Smooth muscle cell (in vitro differentiated cells): ENCODE data around the gene SMARCD1. TPM values are rescaled to one million over a fixed set of nuclear protein-coding genes. Genes with fewer than 3 reads are reported as not detected.

ENCODE experiments used
- DNase-seq: peaks from one replicate; lab custom pipeline; 2025; ENCODE audit not compliant: unreplicated experiment; lab: John Stamatoyannopoulos, UW
- H2AFZ ChIP-seq: fragments of 200-600 bp; sonication (generic); 2 replicates; pipeline ENCODE4 v1.6.0; 2016; ENCODE audit warnings: antibody characterized with exemption, low read depth, mild to moderate bottlenecking
- H3F3A ChIP-seq: fragments of 200-600 bp; sonication (generic); 2 replicates; pipeline ENCODE4 v1.6.0; 2017; ENCODE audit warnings: antibody characterized with exemption, low read depth
- H3K27ac ChIP-seq: fragments of 200-600 bp; sonication (generic); 2 replicates; pipeline ENCODE4 v1.5.1; 2016; ENCODE audit warnings: low read depth, mild to moderate bottlenecking
- H3K27me3 ChIP-seq: fragments of 200-600 bp; sonication (generic); 2 replicates; pipeline ENCODE4 v1.6.1; 2016; ENCODE audit warnings: low read depth, mild to moderate bottlenecking
- H3K36me3 ChIP-seq: fragments of 200-600 bp; sonication (generic); 2 replicates; pipeline ENCODE4 v1.5.1; 2016; ENCODE audit warnings: low read depth
- H3K4me1 ChIP-seq: fragments of 200-600 bp; sonication (generic); 2 replicates; pipeline ENCODE4 v1.5.1; 2016; ENCODE audit warnings: low read depth
- H3K4me2 ChIP-seq: fragments of 200-600 bp; sonication (generic); 2 replicates; pipeline ENCODE4 v1.6.0; 2016; ENCODE audit warnings: mild to moderate bottlenecking
- H3K4me3 ChIP-seq: fragments of 200-600 bp; sonication (generic); 2 replicates; pipeline ENCODE4 v1.5.1; 2016; ENCODE audit warnings: mild to moderate bottlenecking
- H3K79me2 ChIP-seq: fragments of 200-600 bp; sonication (generic); 2 replicates; pipeline ENCODE4 v1.6.0; 2016; ENCODE audit warnings: low read depth, mild to moderate bottlenecking
- H3K9ac ChIP-seq: fragments of 200-600 bp; sonication (generic); 2 replicates; pipeline ENCODE4 v1.6.0; 2016; ENCODE audit warnings: low read depth
- H3K9me3 ChIP-seq: fragments of 200-600 bp; sonication (generic); replicated peaks from 2 replicates; pipeline ENCODE4 v1.5.1; 2016; ENCODE audit warnings: low read depth
- H4K20me1 ChIP-seq: fragments of 200-600 bp; sonication (generic); 2 replicates; pipeline ENCODE4 v1.6.0; 2016; ENCODE audit warnings: low read depth
- CTCF ChIP-seq: fragments of 200-600 bp; sonication (generic); IDR thresholded peaks from 2 replicates; pipeline ENCODE4 v1.5.1; 2017; ENCODE audit warnings: borderline replicate concordance, mild to moderate bottlenecking, antibody characterized with exemption; ENCODE audit not compliant: insufficient read depth, poor library complexity, severe bottlenecking
- WGBS: methylation state at CpG from one replicate; pipeline ENCODE4 v1.1.7; 2016; ENCODE audit warnings: low lambda C conversion rate; 5-methylcytosine and 5-hydroxymethylcytosine counted together
- polyA plus RNA-seq: library from polyadenylated mRNA; unstranded; fragments of >200 nt; fragmentation: Nextera tagmentation; extraction: Ambion mirVana; gene quantifications from 2 replicates; pipeline ENCODE4 v1.2.1, GENCODE V29; 2016
- total RNA-seq: library from RNA; depleted of rRNA; stranded (reverse); fragments of >200 nt; gene quantifications from 2 replicates; pipeline ENCODE4 v1.2.3, GENCODE V29; 2014

SMARCD1 gene
- total and polyA plus RNA-seq, 2 experiments from 2014 or later: 24.1 to 39.6 TPM

DNA sequence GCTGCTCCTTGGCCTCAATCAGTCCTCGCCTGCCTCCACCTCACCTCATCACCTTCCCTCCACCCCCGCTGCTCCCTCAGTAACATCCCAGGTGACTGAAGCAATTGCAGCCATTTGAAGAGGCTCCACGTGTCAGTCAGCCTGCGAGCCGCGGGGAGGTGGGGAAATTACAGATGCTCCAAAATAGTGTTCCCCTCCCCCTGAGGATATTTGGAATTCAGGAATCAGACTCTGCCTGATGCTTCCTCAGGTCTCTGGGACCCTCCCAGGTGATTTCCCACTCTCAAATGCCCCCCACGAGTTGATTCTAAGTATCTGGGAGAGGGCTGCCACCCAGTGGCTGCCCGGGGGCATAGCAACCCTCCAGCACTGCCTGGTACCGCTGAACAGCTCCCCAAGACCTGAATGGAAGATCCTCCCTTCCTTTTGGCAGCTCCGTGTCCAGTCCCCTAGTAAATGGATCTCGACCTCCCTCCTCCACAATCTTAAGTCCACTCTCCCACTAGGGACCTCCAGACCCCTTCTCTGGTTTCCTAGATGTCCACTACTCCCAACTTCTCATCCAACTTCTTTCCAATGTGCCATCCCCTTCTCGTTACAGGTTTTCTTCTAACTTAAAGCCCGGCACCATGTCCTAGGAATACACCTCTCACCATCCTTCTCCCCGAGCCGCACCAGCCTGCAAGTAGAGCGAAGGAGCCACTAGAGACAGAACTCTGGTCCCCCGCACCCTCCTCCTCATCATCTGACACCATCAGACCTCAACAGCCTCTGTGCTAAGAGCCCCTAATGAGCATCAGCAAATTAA lies 29.1 kb upstream of the SMARCD1 start:
- 13% methylated on average over 17 of the region's 17 CpGs for WGBS
- no peaks in the 10 kb centered on the region for H3K9me3 ChIP-seq
- peak; percentile 97 for TF ChIP-seq CTCF
- H3K27ac ChIP-seq: no peak overlapping the region
- H3K79me2 ChIP-seq: no peaks in the 10 kb centered on the region
- no peak overlapping the region for H2AFZ ChIP-seq
- no peaks in the 10 kb centered on the region for H4K20me1 ChIP-seq
- H3F3A ChIP-seq: no peaks in the 10 kb centered on the region
- no peaks in the 10 kb centered on the region for H3K36me3 ChIP-seq
- peaks cover 17% of the 10 kb centered on the region for H3K4me1 ChIP-seq
- H3K4me2 ChIP-seq: peak overlapping the region; percentile 76
- DNase-seq: peak; percentile 8
- no peak overlapping the region for H3K9ac ChIP-seq
- no peak overlapping the region for H3K4me3 ChIP-seq
- H3K27me3 ChIP-seq: peaks cover 33% of the 10 kb centered on the region

GRCh38 chr12:50056639-50056976 lies 28.5 kb upstream of the SMARCD1 start:
- DNase-seq: no peak
- Histone ChIP-seq H3F3A (no peaks in the 10 kb centered on the region), H4K20me1 (no peaks in the 10 kb centered on the region), H3K4me1 (peaks cover 12% of the 10 kb centered on the region), H3K9me3 (no peaks in the 10 kb centered on the region), H3K27me3 (peaks cover 36% of the 10 kb centered on the region), H3K36me3 (no peaks in the 10 kb centered on the region), H3K4me3 (peak overlapping the region; percentile 76), H2AFZ (no peak overlapping the region), H3K79me2 (no peaks in the 10 kb centered on the region), H3K27ac (no peak overlapping the region), H3K4me2 (peak overlapping the region; percentile 95), H3K9ac (no peak overlapping the region)
- no peak for TF ChIP-seq CTCF
- 41% methylated on average over 3 of the region's 3 CpGs for WGBS

- 4% methylated on average over 37 of the region's 88 CpGs for WGBS
- peak; percentile 48 for DNase-seq
- H3K27ac ChIP-seq: no peak within 1 kb of the TSS
Measured at GRCh38 chr12:50057000-50057841, 27.9 kb upstream of the SMARCD1 start, which contains the start of gene ASIC1. TSS of gene ASIC1 (plus strand) at chr12:50057596. CDS start at chr12:50058767, 1,171 bp downstream.

More at GRCh38 chr12:50057000-50057841, 27.9 kb upstream of the SMARCD1 start, which contains the start of gene ASIC1:
- Histone ChIP-seq H3K79me2 (no peaks in the 10 kb centered on the region), H4K20me1 (no peaks in the 10 kb centered on the region), H3K36me3 (no peaks in the 10 kb centered on the region), H3F3A (no peaks in the 10 kb centered on the region), H3K27me3 (peaks cover 30% of the 10 kb centered on the region), H3K4me2 (peak within 1 kb of the TSS; percentile 95), H2AFZ (peak within 1 kb of the TSS; percentile 93), H3K9ac (peak within 1 kb of the TSS; percentile 24), H3K4me3 (peak within 1 kb of the TSS; percentile 76), H3K4me1 (peaks cover 11% of the 10 kb centered on the region), H3K9me3 (no peaks in the 10 kb centered on the region)
- peak; percentile 2 for TF ChIP-seq CTCF
